GM18526 (cell line): ENCODE measurements around the gene HJURP.

Experiments used
- POLR2A ChIP-seq: IDR thresholded peaks from 3 replicates; pipeline ENCODE4 v1.6.1; 2011; ENCODE audit not compliant: insufficient read length; ENCODE audit errors: extremely low read depth

The HJURP gene

DNA sequence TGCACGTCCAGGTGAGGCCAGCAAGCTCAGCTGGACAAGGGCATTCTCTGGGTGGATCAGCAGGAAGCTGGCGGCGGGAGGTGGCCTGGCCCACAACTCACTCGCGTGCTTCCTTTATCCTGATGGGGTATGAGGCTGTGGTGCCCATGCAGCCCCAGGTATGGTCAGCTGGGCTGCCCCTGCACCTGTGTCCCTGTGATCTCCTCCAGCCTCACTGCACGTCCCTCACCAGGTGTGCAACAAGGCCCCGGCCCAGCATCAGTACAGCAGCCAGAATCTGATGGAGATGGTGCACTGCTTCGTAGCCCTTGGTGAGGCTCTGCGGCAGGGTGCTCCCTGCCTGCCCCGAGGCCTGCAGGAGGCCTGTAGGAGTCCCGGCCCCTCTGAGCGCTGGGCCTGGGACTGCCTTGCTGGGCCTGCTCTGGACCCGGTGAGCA is 58.6 kb downstream of the HJURP start:
- TF ChIP-seq POLR2A: no peak

DNA sequence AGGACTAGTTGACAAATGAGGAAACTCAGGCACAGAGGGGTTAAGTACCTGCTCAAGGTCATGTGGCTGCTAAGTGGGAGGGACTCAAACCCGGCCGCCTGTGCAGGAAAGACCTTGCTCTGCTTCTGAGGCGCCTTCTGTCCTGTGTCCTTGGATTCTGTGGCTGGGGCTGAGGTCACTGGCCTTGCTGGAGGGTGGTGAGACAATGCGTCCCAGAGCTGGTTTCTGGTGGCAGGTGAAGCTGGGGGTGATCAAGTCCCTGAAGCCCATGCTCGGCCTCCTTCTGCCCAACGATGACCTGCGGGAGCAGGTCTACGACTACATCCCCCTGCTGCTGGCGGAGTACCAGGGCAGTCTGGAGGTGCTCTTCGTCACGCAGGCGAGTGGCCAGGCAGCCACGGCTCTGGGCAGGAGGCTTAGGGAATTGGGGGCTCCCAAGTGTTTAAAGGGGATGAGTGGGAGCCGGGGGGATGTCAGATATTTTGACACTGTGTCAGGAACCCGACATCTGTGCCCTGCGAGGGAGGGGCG is 60.1 kb downstream of the HJURP start:
- TF ChIP-seq POLR2A: no peak

DNA sequence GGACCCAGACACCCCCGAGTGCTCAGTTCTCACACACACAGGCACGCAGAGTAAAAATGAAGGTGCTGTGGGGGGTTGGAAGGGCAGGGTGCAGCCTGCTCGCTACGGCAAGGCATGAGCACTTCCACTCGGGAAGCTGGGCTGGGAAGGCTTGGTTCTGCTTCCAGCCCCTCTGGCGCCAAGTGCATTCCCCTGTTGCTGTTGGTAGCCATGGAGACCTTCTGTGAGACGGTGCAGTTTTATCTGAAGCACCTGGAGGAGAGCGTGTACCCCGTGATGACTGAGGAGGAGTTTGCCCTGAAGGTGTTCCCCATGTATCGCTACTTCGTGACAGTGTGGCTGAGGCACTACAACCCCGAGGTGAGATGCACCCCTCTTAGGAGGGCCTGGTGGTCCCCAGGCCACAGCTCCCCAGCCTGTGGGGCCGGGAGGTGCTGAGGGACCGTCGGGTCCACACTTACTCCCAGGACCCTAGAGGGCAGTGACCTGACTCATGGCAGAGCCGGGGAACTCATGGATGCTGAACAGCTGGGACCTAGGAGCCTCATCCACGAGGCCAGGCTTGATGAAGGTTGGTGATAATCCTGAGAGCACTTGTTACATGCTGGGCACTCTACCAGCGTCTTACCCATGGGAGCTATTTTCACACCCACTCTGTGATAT is 60.7 kb downstream of the HJURP start:
- TF ChIP-seq POLR2A: no peak

- TF ChIP-seq POLR2A: no peak
Observed at GRCh38 chr2:233792720-233793119, 61.6 kb downstream of the HJURP start.

GRCh38 chr2:233791883-233792329 is 62.4 kb downstream of the HJURP start:
- TF ChIP-seq POLR2A: no peak

DNA sequence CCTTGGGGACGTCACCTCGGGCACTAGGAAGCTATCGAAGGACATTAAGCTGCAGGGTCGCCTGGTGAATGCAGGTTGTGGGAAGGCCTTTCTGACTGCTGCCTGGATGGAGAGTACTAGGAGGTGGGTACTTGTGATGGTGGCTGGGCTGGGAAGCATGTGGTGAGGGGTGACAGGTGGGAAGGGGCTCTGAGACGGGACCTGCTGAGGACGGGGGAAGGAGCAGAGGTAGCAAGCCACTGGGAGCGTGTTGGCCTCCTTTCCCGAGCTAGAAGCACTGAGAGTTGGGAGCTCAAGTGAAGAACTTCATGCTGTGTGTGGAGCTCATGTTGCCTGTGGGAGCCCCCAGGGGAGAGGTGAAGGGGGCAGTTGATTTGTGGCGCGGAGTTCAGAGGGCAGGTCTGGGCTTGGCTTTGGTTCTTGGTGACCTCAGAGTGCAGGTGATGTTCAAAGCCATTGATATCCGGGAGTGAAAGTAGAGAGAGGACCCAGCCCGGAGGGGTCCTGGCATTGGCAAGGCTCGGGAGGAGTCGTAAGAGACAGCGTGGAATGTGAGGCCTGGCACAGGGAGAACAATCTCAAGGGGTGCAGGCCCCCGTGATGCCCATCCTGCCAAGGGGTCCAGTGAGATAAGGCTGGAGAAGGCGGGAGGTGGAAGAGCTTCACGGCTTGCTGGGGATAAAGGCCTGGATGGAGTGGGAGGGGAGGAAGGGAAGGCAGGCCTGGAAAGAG is 63.0 kb downstream of the HJURP start:
- no peak for TF ChIP-seq POLR2A

DNA sequence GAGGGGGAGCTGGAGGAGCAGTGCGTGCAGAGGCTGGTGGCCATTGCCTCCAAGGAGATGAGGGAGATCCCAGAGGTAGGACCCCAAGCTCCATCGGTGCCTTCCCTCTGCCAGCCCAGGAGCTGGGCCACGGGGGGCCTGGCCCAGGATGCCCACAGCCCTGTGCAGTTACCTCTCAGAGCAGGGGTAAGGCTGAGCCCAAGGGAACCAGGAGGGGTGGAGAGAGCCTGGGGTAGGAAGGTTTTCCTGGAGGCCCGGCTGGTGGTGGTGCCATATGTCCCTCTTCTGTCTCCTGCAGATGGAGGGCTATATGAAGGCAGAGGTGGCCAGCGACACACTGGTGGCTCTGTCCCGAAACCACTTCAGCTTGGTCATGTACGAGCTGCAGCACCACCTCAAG is 64.8 kb downstream of the HJURP start:
- TF ChIP-seq POLR2A: no peak
